T47D (cell line): Measurements from ENCODE around the gene ATP6V0B.

Experiments
- DNase-seq, 2 experiments: peaks; one replicate each; pipeline versions ENCODE4 v3.0.0 to v3.0.0-alpha.2; 2011 to 2012; ENCODE audit warnings: low read depth in 1 of 2, low spot score in 1 of 2
- JUND ChIP-seq: IDR thresholded peaks from 2 replicates; pipeline ENCODE4 v1.6.1; 2012; ENCODE audit warnings: low read depth
- in situ Hi-C: cut with HindIII; loops from 2 replicates; pipeline ENCODE4 v1.10.0; 2016; ENCODE audit warnings: low sequenced_read_pairs, low pct_unique_long_range_greater_than_20kb

ATP6V0B gene

DNA sequence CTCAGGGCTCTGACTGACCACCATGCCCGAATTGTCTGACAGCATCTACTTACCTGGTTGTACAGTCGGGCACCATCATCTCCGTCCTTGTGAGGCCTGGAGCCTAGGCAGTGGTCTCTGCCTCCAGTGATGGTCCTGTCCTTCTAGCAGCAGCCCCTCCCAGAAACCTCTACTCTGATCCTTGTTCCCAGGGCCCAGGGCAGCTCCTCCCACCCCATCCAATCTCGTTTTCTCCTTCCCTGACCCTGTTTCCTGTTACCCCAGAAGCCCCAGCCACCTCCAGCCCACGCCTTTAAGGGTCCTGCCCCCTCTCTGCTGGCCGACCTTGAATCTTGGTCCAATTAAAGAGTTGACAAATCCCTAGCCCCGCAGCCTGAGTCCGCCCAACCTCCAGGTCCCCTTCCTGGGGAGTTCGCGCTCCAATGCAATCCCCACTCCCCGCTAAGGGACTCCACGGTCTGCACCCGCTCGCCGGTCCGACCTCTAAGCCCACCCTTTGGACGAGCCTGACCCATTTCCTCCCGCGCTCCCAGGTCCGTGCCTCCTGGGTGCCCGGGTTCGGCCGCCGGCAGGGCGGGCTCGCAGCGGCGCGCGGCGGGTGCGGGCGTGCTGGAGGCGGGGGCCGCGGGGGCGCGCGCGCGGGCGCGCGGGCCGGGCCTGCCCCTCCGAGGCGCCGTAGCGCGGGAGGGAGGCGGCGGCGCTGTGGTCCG lies 3.9 kb downstream of the ATP6V0B start, which contains the start of gene B4GALT2:
TSS of gene B4GALT2 (plus strand) at position 660 of the 710 bp plus-strand sequence. CDS start 1,951 bp downstream, outside the sequence.
- TF ChIP-seq JUND, result no peak
- in situ Hi-C loops, result no loop called here
- DNase-seq, result peak; percentile 47 to 74

DNA sequence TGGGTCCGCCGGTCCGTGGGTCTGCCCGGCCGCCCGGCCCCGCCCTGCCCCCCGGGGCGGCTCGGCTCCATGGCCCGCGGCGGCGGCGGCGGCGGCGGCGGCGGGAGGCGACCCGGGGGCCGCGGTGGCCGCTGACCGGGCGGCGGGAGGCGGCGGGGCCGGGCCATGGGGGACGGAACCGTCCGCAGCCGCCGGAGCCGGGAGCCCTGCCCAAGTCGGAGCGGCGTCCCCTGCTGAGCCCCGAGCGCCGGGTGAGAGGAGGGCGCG lies 4.4 kb downstream of the ATP6V0B start:
- no peak for TF ChIP-seq JUND
- in situ Hi-C loops, result no loop called here
- no peak for DNase-seq

DNA sequence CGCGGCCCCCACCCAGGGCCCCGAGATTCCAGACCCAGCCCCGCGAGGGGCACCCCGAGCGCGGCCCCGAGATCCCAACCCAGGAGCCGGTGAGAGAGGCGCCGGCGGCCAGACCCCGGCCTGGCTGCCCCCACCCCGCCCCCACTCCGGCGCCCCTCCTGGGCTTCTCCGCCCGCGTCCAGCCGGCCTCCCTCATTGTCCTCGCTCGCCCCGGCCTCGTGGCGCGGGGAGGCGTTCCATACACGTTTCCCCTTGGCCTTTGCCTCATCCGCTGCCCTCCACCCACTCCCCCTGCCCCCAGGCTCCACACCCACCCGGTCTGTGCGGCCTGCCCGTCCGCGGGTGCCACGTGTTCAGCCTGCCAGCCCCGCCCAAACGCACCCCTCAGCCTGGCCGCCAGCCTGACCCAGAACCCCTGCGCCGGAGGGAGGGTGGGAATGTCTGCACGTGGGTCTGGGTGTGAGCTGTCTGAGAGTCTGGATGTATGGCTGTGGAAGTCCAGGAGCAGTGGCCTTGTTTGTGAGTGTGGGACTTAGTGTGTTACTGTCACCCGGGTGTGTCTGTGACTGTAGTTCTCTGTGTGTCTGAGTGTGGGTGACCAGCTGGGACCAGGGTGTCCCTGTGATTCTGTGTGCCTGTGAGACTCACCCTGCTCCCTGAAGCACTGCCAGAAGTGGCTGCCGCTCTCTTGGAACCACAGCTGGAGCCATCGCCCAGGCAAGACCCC lies 4.9 kb downstream of the ATP6V0B start:
- TF ChIP-seq JUND, result no peak
- DNase-seq, result peak in 1 of 2 experiments; percentile 33
- in situ Hi-C loops, result no loop called here

DNA sequence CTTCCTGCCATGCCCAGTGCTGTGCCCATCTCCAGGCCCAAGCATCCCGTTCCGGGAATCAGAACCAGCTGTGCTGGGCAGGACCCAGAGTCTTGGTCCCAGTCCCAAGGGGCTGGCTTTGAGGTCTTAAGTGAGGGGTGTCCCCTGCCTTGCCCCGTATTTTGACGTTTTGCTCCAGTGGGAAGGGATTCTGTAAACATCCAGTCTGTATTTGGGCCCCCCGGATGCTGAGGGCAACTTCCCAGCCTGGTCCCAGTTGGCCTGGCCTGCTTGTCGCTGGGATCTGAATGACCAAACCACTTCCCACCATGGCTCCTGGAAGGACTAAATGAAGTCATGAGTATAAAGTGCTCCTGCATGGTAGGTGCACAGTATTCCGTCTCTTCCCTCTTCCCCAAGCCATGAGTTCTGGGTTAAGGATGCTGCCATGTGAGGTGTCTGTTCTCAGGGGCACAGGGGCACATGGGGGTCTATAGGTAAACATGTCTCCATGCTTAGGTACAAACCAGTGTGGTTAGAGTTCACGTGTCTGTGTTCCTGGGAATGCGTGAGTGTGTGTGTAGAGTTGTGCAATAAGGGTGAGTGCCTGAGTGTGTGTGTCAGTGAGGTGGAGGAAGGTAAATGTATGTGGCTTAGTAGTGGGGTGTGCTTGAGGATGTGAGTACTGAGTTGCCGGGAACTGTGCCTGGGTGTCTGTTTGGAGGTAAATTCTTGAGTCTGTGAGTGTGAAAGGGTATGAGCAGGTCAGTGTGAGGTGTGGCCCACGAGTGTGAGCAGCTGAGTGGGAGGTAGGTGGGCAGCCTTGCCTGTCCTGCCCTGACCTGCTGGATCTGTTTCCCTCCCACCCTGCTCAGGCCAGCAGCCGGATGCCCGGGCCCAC lies 5.7 kb downstream of the ATP6V0B start:
- no peak for TF ChIP-seq JUND
- DNase-seq, result no peak
- in situ Hi-C loops, result no loop called here

DNA sequence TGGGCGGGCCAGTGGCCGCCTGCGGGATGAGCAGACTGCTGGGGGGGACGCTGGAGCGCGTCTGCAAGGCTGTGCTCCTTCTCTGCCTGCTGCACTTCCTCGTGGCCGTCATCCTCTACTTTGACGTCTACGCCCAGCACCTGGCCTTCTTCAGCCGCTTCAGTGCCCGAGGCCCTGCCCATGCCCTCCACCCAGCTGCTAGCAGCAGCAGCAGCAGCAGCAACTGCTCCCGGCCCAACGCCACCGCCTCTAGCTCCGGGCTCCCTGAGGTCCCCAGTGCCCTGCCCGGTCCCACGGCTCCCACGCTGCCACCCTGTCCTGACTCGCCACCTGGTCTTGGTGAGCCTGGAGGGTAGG lies 6.4 kb downstream of the ATP6V0B start:
- TF ChIP-seq JUND, result no peak
- DNase-seq, result no peak
- in situ Hi-C loops, result no loop called here

DNA sequence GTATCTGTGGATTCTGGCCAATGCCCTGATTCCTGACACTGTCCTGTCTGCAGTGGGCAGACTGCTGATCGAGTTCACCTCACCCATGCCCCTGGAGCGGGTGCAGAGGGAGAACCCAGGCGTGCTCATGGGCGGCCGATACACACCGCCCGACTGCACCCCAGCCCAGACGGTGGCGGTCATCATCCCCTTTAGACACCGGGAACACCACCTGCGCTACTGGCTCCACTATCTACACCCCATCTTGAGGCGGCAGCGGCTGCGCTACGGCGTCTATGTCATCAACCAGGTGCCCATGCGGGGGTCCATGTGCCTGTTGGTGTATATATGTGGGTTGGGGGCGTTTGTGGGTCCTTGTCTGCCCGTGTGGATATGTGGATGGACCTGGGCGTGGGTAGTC lies 6.9 kb downstream of the ATP6V0B start:
- no peak for DNase-seq
- no peak for TF ChIP-seq JUND
- in situ Hi-C loops, result no loop called here

DNA sequence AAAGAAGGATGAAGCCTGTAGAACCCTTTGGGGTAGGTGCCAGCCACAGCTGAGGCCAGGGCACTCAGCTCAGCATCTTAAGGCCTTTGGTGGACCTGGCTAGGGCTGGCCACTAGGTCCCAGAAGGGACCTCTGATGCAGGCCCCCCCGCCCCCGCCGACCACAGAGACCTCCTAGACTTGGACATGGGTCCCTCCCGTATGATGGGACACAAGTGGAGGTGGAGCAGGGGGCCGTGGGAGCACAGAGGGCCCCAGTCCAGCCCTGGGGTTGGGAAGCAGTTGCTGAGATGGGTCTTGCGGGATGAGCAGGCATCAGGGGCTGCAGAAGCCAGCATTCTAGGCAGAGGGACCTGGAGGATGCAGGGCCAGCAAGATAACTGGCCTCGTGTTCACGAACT lies 7.5 kb downstream of the ATP6V0B start:
- in situ Hi-C loops, result no loop called here
- DNase-seq, result no peak
- TF ChIP-seq JUND, result no peak

DNA sequence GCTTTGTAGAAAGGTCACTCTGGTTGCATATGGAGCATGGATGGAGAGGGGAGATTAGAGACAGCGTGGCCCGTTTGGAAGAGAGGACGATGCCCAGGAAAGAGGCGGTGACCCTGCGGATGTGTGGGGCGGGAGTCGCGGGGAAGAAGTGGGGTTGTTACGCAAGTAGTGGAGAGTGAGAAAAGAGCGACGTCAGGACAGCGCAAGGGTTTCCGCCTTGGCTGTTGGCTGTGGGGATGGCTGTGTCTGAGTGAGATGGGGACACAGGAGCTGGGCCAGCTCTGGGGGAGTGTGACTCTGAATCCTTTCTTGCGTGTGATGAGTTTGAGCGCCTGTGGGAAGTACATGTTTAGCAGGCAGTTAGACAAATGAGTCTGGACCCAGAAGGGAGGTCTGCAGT lies 8.0 kb downstream of the ATP6V0B start:
- in situ Hi-C loops, result no loop called here
- TF ChIP-seq JUND, result no peak
- DNase-seq, result no peak

DNA sequence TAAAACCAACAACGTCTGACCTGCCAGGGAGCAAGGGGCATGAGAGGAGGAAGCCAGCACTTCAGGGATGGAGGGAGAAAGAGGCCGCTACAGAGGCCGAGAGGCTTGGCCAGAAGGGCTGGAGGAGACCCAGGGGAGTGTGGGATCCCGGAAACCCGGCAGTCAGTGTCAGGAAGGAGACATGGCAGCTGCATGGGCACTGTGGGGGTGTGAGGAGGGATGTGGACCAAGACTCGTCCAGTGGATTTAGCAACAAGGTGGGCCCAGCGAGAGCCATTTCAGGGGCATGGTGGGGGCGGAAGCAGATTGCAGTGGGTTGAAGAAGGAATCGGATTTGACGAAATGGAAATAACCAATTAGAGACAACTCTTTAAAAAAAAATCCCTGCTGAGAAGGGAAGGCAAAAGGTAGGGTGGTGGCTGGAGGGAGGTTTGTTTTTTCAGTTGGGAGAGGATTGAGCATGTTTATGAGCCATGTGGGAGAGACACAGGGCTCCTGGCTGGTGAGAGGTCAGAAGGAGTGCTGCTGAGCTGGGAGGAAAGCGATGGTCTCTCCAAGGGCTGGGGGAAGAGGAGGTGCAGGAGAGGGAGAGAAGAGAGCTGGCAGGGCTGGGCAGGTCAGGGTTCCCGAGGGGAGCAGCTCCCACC lies 8.6 kb downstream of the ATP6V0B start:
- TF ChIP-seq JUND, result no peak
- in situ Hi-C loops, result no loop called here
- DNase-seq, result no peak

DNA sequence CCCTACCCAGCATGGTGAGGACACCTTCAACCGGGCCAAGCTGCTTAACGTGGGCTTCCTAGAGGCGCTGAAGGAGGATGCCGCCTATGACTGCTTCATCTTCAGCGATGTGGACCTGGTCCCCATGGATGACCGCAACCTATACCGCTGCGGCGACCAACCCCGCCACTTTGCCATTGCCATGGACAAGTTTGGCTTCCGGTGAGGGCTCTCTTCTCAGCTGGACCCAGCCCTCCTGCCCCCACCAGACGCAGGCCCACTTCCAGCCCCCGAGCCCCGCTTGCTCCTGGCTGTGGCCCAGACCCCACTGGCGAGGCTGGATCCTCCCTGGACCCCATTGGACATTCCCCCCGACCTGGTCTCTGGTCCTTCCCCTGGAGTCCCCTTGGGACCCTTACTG lies 10.1 kb downstream of the ATP6V0B start:
- in situ Hi-C loops, result no loop called here
- DNase-seq, result no peak
- TF ChIP-seq JUND, result no peak

DNA sequence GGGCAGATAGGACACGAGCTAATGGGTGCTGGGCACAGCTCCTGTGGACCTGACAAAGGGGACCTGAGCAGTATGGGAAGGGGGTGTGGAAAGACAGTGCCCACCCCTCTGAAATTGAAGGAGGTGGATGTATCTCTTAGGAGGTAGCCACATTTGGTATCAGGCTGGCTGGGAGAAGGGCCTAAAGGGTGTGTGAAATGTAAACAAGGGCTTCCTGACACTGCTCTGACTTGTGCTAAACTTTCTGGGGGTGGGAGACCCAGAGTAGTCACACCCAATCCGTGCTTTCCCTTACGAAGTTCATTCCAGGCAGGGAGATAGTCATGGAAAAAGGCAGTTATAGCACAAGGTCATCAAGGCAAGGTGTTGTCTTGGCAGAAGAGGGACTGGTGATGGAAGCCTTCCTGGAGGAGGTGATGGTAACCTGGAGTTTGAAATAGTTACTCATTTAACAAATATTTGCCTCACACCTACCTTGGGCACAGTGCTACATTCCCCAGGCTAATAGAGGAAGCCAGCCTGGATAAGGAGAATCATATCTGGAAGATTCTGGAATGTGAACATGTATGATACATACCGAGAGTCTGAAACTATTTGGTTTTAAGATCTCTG lies 11.3 kb downstream of the ATP6V0B start:
- no peak for TF ChIP-seq JUND
- in situ Hi-C loops, result no loop called here
- DNase-seq, result no peak

DNA sequence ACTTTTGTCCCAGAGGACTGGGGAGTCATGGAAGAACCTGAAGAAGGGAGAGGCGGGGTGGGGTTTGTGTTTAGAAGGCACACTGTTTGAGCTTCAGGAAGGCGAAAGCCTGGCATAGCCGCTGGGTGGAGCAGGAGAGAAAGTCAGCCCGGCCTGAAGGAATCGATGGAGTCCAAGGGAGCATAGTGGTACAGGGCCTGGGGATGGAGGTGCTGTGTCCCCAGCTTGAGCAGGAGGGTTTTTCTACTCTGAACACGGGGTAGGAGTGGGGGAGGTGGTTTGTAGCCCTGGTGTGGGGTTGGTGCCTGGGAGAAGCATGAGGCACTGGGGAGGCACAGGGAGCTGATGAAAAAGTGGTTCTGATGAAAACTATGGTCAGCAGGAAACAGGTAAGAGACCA lies 12.0 kb downstream of the ATP6V0B start:
- no peak for TF ChIP-seq JUND
- no peak for DNase-seq
- in situ Hi-C loops, result no loop called here
